ENCODE results near the gene TECPR1. TPM values are rescaled to one million over a fixed set of nuclear protein-coding genes. Genes with fewer than 3 reads are reported as not detected.
A peak's percentile ranks its signal among the peaks of the same experiment; 100 is the strongest.

Gene TECPR1
- polyA plus RNA-seq, 2 of the 4 experiments (the other 2 are of a cell fraction) = 2.5 to 11.1 TPM

DNA sequence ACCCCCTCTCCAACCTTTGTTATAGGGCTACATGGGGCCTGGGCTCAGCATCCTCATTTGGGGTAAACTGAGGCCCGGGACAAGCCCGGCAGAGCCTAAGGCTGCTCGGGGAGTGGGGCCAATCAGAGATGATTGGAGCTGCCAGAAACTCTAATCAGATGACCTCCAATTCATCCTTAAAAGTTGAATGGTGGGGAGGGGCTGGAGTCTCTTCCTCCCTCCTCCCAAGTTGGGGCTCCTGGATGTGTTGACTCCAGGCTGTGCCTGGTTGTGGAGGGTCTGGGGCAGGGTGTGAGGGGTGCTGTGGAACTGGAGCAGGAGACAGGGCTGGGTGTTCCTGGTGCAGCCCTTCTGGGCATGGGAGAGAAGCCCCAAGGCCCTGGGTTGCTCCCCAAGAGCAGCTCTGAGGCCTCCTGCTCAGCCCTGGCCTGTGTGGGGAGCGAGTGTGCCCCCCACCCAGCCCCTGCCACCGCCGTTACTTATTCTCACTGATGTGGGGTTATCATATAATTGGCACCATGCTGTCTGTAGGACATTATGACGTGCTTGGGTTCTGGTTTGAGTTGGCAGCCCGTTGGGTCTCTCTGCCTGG lies 38.6 kb downstream of the TECPR1 start:
- FAIRE-seq = no peak
- no peak for DNase-seq (ENCODE audit: low read depth in 1 of 2, low spot score in 1 of 2)
- H3K9me3 ChIP-seq = no peaks in the 10 kb centered on the region
- POLR2A ChIA-PET = no interaction called here
- ATAC-seq = peak in 1 of 2 experiments; percentile 19; a peak in 3 of 6 replicates
- no peak for TF ChIP-seq EHMT2 (IDR thresholded peaks at IDR 0.05; ENCODE audit: low read depth)
- TF ChIP-seq TFCP2L1 (CRISPR knock-in tag; IDR thresholded peaks at IDR 0.05) = no peak
- TF ChIP-seq EP300 (IDR thresholded peaks at IDR 0.05) = no peak
- TF ChIP-seq JUNB (IDR thresholded peaks at IDR 0.05) = no peak
- TF ChIP-seq NPAS2 (CRISPR knock-in tag; IDR thresholded peaks at IDR 0.05; ENCODE audit: borderline replicate concordance) = no peak
- TF ChIP-seq HOXB5 (CRISPR knock-in tag; IDR thresholded peaks at IDR 0.05) = no peak
- TF ChIP-seq, protein P1, sequence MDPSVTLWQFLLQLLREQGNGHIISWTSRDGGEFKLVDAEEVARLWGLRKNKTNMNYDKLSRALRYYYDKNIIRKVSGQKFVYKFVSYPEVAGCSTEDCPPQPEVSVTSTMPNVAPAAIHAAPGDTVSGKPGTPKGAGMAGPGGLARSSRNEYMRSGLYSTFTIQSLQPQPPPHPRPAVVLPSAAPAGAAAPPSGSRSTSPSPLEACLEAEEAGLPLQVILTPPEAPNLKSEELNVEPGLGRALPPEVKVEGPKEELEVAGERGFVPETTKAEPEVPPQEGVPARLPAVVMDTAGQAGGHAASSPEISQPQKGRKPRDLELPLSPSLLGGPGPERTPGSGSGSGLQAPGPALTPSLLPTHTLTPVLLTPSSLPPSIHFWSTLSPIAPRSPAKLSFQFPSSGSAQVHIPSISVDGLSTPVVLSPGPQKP (IDR thresholded peaks at IDR 0.05; ENCODE audit: low read depth, low read length) = no peak
- TF ChIP-seq ZFP36 (IDR thresholded peaks at IDR 0.05; ENCODE audit: borderline replicate concordance, partially characterized antibody) = no peak
- TF ChIP-seq, protein P2, sequence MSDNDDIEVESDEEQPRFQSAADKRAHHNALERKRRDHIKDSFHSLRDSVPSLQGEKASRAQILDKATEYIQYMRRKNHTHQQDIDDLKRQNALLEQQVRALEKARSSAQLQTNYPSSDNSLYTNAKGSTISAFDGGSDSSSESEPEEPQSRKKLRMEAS (IDR thresholded peaks at IDR 0.05) = no peak
- TF ChIP-seq HDAC2 (IDR thresholded peaks at IDR 0.05) = no peak
- no peak for TF ChIP-seq PHF8 (IDR thresholded peaks at IDR 0.05; ENCODE audit: borderline replicate concordance, low read depth)
- no peak for TF ChIP-seq POLR2AphosphoS2 (conservative IDR thresholded peaks at IDR 0.05; ENCODE audit: low read length)
- no peak for TF ChIP-seq HOXA7 (CRISPR knock-in tag; IDR thresholded peaks at IDR 0.05)
- no peak for TF ChIP-seq RFX5 (IDR thresholded peaks at IDR 0.05)
- TF ChIP-seq, protein P3, sequence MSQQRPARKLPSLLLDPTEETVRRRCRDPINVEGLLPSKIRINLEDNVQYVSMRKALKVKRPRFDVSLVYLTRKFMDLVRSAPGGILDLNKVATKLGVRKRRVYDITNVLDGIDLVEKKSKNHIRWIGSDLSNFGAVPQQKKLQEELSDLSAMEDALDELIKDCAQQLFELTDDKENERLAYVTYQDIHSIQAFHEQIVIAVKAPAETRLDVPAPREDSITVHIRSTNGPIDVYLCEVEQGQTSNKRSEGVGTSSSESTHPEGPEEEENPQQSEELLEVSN (IDR thresholded peaks at IDR 0.05; ENCODE audit: borderline replicate concordance, low read depth) = no peak
- no peak for TF ChIP-seq RARB (CRISPR knock-in tag; IDR thresholded peaks at IDR 0.05)
- no peak for TF ChIP-seq POLR2A (IDR thresholded peaks at IDR 0.05; ENCODE audit: low read length)
- TF ChIP-seq FOSL2 (IDR thresholded peaks at IDR 0.05) = no peak
- no peak for TF ChIP-seq FOSL2 (CRISPR knock-in tag; IDR thresholded peaks at IDR 0.05)
- H3K27ac ChIP-seq = no peak overlapping the region
- no peaks in the 10 kb centered on the region for H3K4me1 ChIP-seq
- CTCF ChIA-PET = interaction anchor here (0.7 kb wide), 1 partner anchor 107 kb away, joined by 3 read pairs; the partner anchor contains the start of gene LMTK2
- WGBS (ENCODE audit: missing lambda C conversion rate) = 84% methylated on average over 7 of the region's 8 CpGs
- no peak overlapping the region for H3K4me2 ChIP-seq
- no peak overlapping the region for H3K4me3 ChIP-seq

DNA sequence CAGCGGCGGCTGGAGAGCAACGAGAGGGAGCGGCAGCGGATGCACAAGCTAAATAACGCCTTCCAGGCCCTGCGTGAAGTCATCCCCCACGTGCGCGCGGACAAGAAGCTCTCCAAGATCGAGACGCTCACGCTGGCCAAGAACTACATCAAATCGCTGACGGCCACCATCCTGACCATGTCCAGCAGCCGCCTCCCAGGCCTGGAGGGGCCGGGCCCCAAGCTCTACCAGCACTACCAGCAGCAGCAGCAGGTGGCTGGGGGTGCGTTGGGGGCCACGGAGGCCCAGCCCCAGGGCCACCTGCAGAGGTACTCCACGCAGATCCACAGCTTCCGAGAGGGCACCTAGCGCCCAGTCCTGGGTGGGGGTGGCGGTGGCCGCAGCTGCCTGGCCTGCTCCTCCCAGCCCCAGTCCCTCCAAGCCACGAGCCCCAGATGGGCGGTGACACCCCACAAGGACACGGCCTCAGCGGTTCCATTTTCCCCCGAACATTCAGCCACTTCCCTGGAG lies 39.4 kb downstream of the TECPR1 start:
- 93% methylated on average over 26 of the region's 30 CpGs for WGBS (ENCODE audit: missing lambda C conversion rate)
- Histone ChIP-seq H3K4me1 (no peaks in the 10 kb centered on the region), H3K27ac (no peak overlapping the region), H3K9me3 (no peaks in the 10 kb centered on the region), H3K4me3 (no peak overlapping the region), H3K4me2 (no peak overlapping the region)
- DNase-seq (ENCODE audit: low read depth in 1 of 2, low spot score in 1 of 2) (no peak), ATAC-seq (peak in 1 of 2 experiments; percentile 5; a peak in 3 of 6 replicates), FAIRE-seq (no peak)
- no peak for TF ChIP-seq HEYL (CRISPR knock-in tag; IDR thresholded peaks at IDR 0.05)
- TF ChIP-seq RAD21 (conservative IDR thresholded peaks at IDR 0.05 in 1 of 2, IDR thresholded peaks at IDR 0.05 in 1 of 2) = no peak
- TF ChIP-seq NPAS2 (CRISPR knock-in tag; IDR thresholded peaks at IDR 0.05; ENCODE audit: borderline replicate concordance) = no peak
- no peak for TF ChIP-seq ZNF302 (CRISPR knock-in tag; IDR thresholded peaks at IDR 0.05)
- TF ChIP-seq, protein P4, sequence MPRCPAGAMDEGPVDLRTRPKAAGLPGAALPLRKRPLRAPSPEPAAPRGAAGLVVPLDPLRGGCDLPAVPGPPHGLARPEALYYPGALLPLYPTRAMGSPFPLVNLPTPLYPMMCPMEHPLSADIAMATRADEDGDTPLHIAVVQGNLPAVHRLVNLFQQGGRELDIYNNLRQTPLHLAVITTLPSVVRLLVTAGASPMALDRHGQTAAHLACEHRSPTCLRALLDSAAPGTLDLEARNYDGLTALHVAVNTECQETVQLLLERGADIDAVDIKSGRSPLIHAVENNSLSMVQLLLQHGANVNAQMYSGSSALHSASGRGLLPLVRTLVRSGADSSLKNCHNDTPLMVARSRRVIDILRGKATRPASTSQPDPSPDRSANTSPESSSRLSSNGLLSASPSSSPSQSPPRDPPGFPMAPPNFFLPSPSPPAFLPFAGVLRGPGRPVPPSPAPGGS (IDR thresholded peaks at IDR 0.05) = no peak
- TF ChIP-seq, protein P5, sequence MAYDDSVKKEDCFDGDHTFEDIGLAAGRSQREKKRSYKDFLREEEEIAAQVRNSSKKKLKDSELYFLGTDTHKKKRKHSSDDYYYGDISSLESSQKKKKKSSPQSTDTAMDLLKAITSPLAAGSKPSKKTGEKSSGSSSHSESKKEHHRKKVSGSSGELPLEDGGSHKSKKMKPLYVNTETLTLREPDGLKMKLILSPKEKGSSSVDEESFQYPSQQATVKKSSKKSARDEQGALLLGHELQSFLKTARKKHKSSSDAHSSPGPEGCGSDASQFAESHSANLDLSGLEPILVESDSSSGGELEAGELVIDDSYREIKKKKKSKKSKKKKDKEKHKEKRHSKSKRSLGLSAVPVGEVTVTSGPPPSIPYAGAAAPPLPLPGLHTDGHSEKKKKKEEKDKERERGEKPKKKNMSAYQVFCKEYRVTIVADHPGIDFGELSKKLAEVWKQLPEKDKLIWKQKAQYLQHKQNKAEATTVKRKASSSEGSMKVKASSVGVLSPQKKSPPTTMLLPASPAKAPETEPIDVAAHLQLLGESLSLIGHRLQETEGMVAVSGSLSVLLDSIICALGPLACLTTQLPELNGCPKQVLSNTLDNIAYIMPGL (CRISPR knock-in tag; IDR thresholded peaks at IDR 0.05; ENCODE audit: borderline replicate concordance) = no peak
- no peak for TF ChIP-seq ZC3H11A (IDR thresholded peaks at IDR 0.05)
- no peak for TF ChIP-seq CBX2 (IDR thresholded peaks at IDR 0.05; ENCODE audit: borderline replicate concordance, low read depth)
- TF ChIP-seq MAFK (IDR thresholded peaks at IDR 0.05; ENCODE audit: partially characterized antibody) = no peak
- TF ChIP-seq JUNB (IDR thresholded peaks at IDR 0.05) = no peak
- no peak for TF ChIP-seq PHF8 (IDR thresholded peaks at IDR 0.05; ENCODE audit: borderline replicate concordance, low read depth)
- no peak for TF ChIP-seq BHLHE40 (IDR thresholded peaks at IDR 0.05; ENCODE audit: low read depth, low read length)
- TF ChIP-seq POLR2A (IDR thresholded peaks at IDR 0.05; ENCODE audit: low read length) = no peak
- TF ChIP-seq EHF (CRISPR knock-in tag; IDR thresholded peaks at IDR 0.05) = no peak
- TF ChIP-seq, protein P6, sequence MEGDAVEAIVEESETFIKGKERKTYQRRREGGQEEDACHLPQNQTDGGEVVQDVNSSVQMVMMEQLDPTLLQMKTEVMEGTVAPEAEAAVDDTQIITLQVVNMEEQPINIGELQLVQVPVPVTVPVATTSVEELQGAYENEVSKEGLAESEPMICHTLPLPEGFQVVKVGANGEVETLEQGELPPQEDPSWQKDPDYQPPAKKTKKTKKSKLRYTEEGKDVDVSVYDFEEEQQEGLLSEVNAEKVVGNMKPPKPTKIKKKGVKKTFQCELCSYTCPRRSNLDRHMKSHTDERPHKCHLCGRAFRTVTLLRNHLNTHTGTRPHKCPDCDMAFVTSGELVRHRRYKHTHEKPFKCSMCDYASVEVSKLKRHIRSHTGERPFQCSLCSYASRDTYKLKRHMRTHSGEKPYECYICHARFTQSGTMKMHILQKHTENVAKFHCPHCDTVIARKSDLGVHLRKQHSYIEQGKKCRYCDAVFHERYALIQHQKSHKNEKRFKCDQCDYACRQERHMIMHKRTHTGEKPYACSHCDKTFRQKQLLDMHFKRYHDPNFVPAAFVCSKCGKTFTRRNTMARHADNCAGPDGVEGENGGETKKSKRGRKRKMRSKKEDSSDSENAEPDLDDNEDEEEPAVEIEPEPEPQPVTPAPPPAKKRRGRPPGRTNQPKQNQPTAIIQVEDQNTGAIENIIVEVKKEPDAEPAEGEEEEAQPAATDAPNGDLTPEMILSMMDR (IDR thresholded peaks at IDR 0.05) = no peak
- TF ChIP-seq POLR2AphosphoS2 (conservative IDR thresholded peaks at IDR 0.05; ENCODE audit: low read length) = no peak
- TF ChIP-seq RARB (CRISPR knock-in tag; IDR thresholded peaks at IDR 0.05) = no peak
- TF ChIP-seq SREBF2 (IDR thresholded peaks at IDR 0.05) = no peak
- TF ChIP-seq MAZ (IDR thresholded peaks at IDR 0.05; ENCODE audit: borderline replicate concordance, low read depth, low read length) = no peak
- CTCF ChIA-PET = interaction anchor here (0.7 kb wide), 1 partner anchor 10 kb away, joined by 3 read pairs; no protein-coding TSS in a partner anchor
- POLR2A ChIA-PET = no interaction called here
